GM11168 (cell line): Measurements from ENCODE around the gene TC2N.
"Not testable (repeated sequence)": the region's sequence is repeated elsewhere in the genome, so short reads cannot be mapped to it uniquely, and the experiment has no call there.

Experiments used
- in situ Hi-C: fragments of 300-500 bp; cut with MboI; formaldehyde crosslinking; loops from one replicate; pipeline ENCODE4 v1.12.0; 2022; ENCODE audit warnings: low sequenced_read_pairs; ENCODE audit not compliant: unreplicated experiment

The TC2N gene

DNA sequence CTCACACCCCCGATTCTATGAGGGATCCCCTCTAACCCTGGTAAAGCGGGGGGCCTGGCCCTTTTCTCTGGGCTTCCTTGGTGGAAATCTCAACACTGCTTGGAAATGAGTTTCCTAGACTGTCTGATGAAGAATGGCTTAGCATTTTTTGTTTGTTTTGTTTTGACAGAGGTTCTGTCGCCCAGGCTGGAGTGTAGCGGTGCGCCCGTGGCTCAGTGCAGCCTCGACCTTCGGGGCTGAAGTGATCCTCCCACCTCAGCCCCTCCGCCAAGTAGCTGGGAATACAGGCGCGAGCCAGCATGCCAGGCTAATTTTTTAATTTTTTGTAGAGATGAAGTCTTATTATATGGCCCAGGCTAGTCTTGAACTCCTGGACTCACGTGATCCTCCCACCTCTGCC lies 30.3 kb downstream of the TC2N start:
- in situ Hi-C loops = no loop called here

- in situ Hi-C loops = no loop called here
These were observed 31.2 kb downstream of the TC2N start for GRCh38 chr14:91835920-91836843.

DNA sequence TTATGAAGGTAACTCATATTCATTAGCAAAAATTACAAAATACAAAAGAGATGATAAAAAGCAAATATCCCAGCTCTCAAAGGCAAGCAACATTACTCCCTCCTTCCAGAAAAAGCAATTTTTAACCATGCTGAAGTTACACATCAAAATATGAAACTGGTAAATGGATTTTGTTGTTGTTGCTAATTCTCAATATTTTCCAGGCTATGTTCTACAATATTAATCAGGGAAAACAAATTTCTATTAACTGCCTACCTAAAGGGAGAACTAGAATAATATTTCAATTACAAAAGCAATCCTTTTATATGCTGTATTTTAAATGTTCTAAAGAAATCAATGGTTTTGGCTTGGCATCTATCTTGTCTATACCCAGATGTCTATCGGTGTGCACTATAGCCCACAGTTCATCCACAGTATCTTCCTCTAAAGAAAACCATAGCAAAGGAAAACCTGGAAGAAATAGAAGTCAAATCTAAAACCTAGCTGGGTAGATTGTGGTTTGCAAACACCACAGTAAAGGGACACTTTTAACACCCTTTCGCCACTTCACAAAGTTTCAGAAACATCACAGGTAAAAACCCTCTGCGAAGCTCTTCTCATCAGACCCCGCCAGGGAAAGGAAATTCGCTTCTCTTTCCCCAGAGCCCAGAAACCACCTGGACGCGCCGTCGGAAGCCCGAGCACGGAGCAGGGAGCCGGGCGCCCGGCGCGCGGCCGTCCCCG lies 32.0 kb downstream of the TC2N start:
- in situ Hi-C loops = no loop called here

- in situ Hi-C loops = no loop called here
These were observed 32.8 kb downstream of the TC2N start for GRCh38 chr14:91834571-91834970.

GRCh38 chr14:91831337-91831736 lies 36.0 kb downstream of the TC2N start:
- in situ Hi-C loops = no loop called here

GRCh38 chr14:91830777-91831176 lies 36.6 kb downstream of the TC2N start:
- in situ Hi-C loops = no loop called here

GRCh38 chr14:91829511-91829910 lies 37.8 kb downstream of the TC2N start:
- in situ Hi-C loops = no loop called here

- in situ Hi-C loops = no loop called here
These were observed 39.6 kb downstream of the TC2N start for GRCh38 chr14:91827746-91828145.

- in situ Hi-C loops = no loop called here
These were observed 49.6 kb downstream of the TC2N start for GRCh38 chr14:91817566-91818325.

DNA sequence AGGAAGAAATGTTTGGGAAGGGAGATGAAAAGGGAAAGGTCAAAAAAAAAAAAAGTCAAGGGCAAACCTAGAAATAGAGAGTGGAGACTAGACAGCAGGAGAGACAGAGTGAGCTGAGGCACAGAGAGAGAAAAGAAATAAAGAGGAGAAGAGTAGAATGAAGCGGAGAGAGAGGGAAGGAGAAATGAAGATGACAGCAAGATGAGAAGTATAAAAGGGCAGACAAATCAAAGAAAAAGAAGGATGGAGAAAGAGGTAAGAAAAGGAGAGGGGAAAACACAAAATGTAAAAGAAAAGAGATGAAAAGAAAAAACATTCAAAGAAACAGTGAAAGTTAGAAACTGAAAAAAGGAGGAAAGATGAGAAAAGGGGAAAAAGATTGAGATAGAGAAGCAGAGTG lies 53.0 kb downstream of the TC2N start:
- in situ Hi-C loops = no loop called here

DNA sequence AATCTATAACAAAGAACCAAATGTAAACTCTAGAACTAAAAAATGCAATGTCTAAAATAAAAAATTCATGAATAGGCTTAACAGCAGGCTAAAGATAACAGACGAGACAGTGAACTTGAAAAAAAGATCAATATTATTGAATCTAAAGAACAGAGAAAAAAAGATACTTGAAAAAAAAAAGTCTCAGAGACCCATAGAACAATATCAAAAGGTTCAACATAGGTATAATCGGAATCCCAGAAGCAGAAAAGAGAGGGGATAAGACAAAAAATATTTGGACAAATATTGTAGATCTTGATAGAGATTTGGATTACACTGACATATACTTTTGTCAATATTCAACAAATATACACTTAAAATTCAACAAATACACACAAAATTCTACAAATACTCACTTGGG lies 56.6 kb downstream of the TC2N start:
- in situ Hi-C loops = no loop called here

DNA sequence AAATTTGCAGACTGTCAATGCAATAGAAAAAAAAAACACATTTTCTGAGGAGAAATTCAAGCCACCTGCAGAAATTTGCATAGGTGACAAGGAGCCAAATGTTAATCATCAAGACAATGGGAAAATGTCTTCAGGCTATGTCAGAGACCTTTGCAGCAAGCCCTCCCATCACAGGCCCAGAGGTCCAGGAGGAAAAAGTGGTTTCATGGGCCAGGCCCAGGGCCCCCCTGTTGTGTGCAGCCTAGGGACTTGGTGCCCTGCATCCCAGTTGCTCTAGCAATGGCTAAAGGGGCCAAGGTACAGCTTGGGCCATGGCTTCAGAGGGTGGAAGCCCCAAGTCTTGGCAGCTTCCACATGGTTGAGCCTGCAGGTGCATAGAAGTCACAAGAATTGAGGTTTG lies 60.6 kb downstream of the TC2N start:
- in situ Hi-C loops = no loop called here

- in situ Hi-C loops = not testable (repeated sequence)
These were observed 61.2 kb downstream of the TC2N start for GRCh38 chr14:91806094-91806493.

- in situ Hi-C loops = no loop called here
These were observed 61.7 kb downstream of the TC2N start for GRCh38 chr14:91805659-91806058.

DNA sequence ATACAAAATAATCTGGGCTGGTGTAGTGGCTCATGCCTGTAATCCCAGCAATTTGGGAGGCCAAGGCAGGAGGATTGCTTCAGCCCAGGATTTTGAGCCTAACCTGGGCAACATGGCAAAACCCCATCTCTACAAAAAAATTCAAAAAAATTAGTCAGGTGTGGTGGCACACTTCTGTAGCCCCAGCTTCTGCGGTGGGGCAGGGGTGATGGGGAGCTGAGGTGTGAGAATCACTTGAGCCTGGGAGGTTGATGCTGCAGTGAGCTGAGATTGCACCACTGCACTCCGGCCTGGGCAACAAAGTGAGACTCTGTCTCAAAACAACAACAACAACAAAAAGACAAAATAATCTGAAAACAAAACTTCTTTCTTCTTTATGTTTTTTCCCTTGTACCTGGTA lies 66.0 kb downstream of the TC2N start:
- in situ Hi-C loops = no loop called here

DNA sequence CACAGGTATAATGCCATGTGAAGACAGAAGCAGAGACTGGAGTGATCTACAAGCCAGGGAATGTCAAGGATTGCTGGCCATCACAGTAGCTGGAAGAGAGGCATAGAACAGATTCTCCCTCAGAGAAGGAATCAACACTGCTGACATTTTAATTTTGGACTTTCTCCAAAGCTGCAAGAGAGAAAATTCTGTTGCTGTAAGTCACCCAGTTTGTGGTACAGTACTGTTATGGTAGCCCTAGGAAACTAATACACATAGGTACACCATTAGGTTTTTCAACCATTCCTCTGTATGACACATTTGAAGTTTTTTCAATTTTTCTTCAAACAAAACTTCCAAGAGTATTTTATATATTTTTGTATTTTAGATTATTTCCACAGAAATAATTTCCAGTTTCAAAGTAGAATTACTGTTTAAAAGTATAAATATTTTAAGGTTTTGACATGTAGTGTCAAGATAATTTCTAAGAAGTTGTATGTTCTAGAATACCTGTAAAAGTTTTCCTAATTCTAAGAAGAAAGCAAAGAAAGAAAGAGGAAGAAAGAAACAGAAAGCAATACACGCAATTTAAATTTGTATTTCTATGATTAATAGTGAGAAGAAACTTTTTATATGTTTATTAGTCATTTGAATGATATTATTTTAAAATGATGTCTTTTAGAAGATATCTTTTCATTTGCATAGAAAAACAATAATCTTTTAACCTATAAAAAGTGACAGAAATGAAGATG lies 70.6 kb downstream of the TC2N start:
- in situ Hi-C loops = no loop called here

GRCh38 chr14:91793704-91794103 lies 73.6 kb downstream of the TC2N start:
- in situ Hi-C loops = no loop called here

- in situ Hi-C loops = no loop called here
These were observed 81.1 kb downstream of the TC2N start for GRCh38 chr14:91786188-91786587.

- in situ Hi-C loops = no loop called here
These were observed 86.9 kb downstream of the TC2N start for GRCh38 chr14:91780452-91780851.

GRCh38 chr14:91778217-91778616 lies 89.1 kb downstream of the TC2N start:
- in situ Hi-C loops = no loop called here
